ENCODE data around the gene RASA3.

Gene RASA3

GRCh38 chr13:113960276-113960948 lies 172.0 kb downstream of the RASA3 start:
- no peak for DNase-seq

GRCh38 chr13:113959198-113959597 lies 173.2 kb downstream of the RASA3 start:
- peak in 2 of 3 donors; percentile 21 to 33 for DNase-seq

- DNase-seq: no peak
Measured at GRCh38 chr13:113958373-113958772, 174.1 kb downstream of the RASA3 start.

- DNase-seq: no peak
Measured at GRCh38 chr13:113956571-113956970, 175.9 kb downstream of the RASA3 start.

- DNase-seq: no peak
Measured at GRCh38 chr13:113955691-113956090, 176.7 kb downstream of the RASA3 start.

GRCh38 chr13:113955235-113955634 lies 177.2 kb downstream of the RASA3 start:
- DNase-seq: no peak

GRCh38 chr13:113954046-113954835 lies 178.2 kb downstream of the RASA3 start:
- no peak for DNase-seq

- no peak for DNase-seq
Measured at GRCh38 chr13:113953561-113953960, 178.9 kb downstream of the RASA3 start.

GRCh38 chr13:113952983-113953520 lies 179.4 kb downstream of the RASA3 start:
- DNase-seq: no peak

- no peak for DNase-seq
Measured at GRCh38 chr13:113952151-113952982, 180.1 kb downstream of the RASA3 start.

- peak; percentile 78 to 93 (median 83) for DNase-seq
Measured at GRCh38 chr13:113951246-113951999, 181.0 kb downstream of the RASA3 start.

GRCh38 chr13:113950451-113951245 lies 181.8 kb downstream of the RASA3 start:
- DNase-seq: no peak

GRCh38 chr13:113949546-113949945 lies 182.9 kb downstream of the RASA3 start:
- no peak for DNase-seq

GRCh38 chr13:113948034-113948742 lies 184.2 kb downstream of the RASA3 start:
- no peak for DNase-seq

GRCh38 chr13:113947311-113948033 lies 185.0 kb downstream of the RASA3 start:
- peak in 2 of 3 donors; percentile 31 to 35 for DNase-seq

GRCh38 chr13:113946409-113947181 lies 185.8 kb downstream of the RASA3 start:
- no peak for DNase-seq

GRCh38 chr13:113945857-113946408 lies 186.5 kb downstream of the RASA3 start:
- DNase-seq: no peak

GRCh38 chr13:113943821-113944565 lies 188.4 kb downstream of the RASA3 start:
- DNase-seq: no peak
